ENCODE results near the gene KCNJ16.

DNA sequence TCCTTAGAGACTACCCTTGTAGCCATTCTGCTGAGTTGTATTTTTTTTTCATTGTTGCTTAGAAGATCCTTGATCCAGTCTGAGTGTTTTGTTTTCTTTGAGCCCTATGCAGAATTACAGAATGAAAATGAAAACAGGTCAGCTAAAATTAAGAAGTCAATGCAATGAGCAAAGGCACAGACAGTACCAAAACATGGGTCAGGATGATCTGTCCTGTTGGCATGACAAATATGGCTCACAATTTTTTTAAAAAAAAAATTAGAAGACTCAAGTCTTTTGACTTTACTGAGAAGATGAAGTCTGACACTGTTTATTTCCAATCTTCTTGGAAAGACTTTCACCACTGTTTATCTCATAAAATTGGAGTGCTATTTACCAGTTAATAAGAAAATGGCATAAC lies 32.4 kb downstream of the KCNJ16 start:
- TF ChIP-seq TAF1 (IDR thresholded peaks at IDR 0.05; ENCODE audit: low read depth, low read length) (no peak), POLR2A (IDR thresholded peaks at IDR 0.05; ENCODE audit: low read depth, low read length) (no peak), POLR2AphosphoS5 (IDR thresholded peaks at IDR 0.05; ENCODE audit: low read depth, low read length) (no peak), POU2F2 (IDR thresholded peaks at IDR 0.05; ENCODE audit: low read depth, low read length) (no peak)

Data from GM12891 (cell line).